Gastroesophageal sphincter (tissue), 4 donors: Measurements from ENCODE around the gene HSPBAP1. TPM values are rescaled to one million over a fixed set of nuclear protein-coding genes. Genes with fewer than 3 reads are reported as not detected.

Experiments used
- ATAC-seq: fragments of 150-250 bp; one replicate; pipeline ENCODE4 v1.9.1; 2016; ENCODE audit warnings: mild to moderate bottlenecking, moderate library complexity
- H3K27ac ChIP-seq, 4 donors: fragments of 200-600 bp; sonication (generic) in 3 of 4; 1 replicate in 3 of 4; 2 replicates in 1 of 4; pipeline ENCODE4 v1.5.1; 2016 to 2019
- H3K27me3 ChIP-seq: fragments of 200-600 bp; sonication (generic); one replicate; pipeline ENCODE4 v1.5.1; 2019
- H3K36me3 ChIP-seq, 2 donors: fragments of 200-600 bp; sonication (generic); one replicate each; pipeline ENCODE4 v1.5.1; 2019; ENCODE audit warnings: control low read depth in 1 of 2
- H3K4me1 ChIP-seq, 3 donors: fragments of 200-600 bp; sonication (generic); 1 replicate in 2 of 3; 2 replicates in 1 of 3; pipeline ENCODE4 v1.5.1; 2016 to 2019; ENCODE audit warnings: control low read depth in 2 of 3
- H3K4me3 ChIP-seq, 2 donors: fragments of 200-600 bp; sonication (generic); one replicate each; pipeline ENCODE4 v1.5.1; 2019; ENCODE audit warnings: mild to moderate bottlenecking in 1 of 2, moderate library complexity in 1 of 2
- H3K9me3 ChIP-seq, 3 donors: fragments of 200-600 bp; sonication (generic); one replicate each; pipeline ENCODE4 v1.5.1; 2017 to 2019; ENCODE audit warnings: control low read depth in 2 of 3
- CTCF ChIP-seq, 4 experiments: fragments of 200-600 bp in 2 of 4; fragments of 450-650 bp in 2 of 4; sonication (generic) in 1 of 4; IDR thresholded peaks; one replicate each; pipeline ENCODE4 v1.5.1; 2017 to 2019; ENCODE audit warnings: antibody characterized with exemption in 4 of 4, mild to moderate bottlenecking in 2 of 4, moderate library complexity in 2 of 4
- EP300 ChIP-seq: sonication (generic); formaldehyde crosslinking; IDR thresholded peaks from one replicate; pipeline ENCODE4 v1.6.1; 2017; ENCODE audit warnings: antibody characterized with exemption, mild to moderate bottlenecking
- POLR2A ChIP-seq, 2 donors: fragments of 450-650 bp; IDR thresholded peaks; one replicate each; pipeline ENCODE4 v1.6.1; 2017; ENCODE audit warnings: antibody characterized with exemption in 2 of 2, mild to moderate bottlenecking in 2 of 2, moderate library complexity in 1 of 2
- POLR2AphosphoS5 ChIP-seq: sonication (generic); formaldehyde crosslinking; IDR thresholded peaks from one replicate; pipeline ENCODE4 v1.6.1; 2017; ENCODE audit warnings: antibody characterized with exemption
- WGBS, 2 donors: methylation state at CpG; one replicate each; pipeline ENCODE4 v1.1.5; 2018; ENCODE audit warnings: low coverage in 1 of 2; 5-methylcytosine and 5-hydroxymethylcytosine counted together
- total RNA-seq, 4 donors: library from RNA; depleted of rRNA; stranded (reverse); fragments of >200 nt; gene quantifications; one replicate each; pipeline ENCODE4 v1.1.0, GENCODE V29; 2016

The HSPBAP1 gene
- total RNA-seq, 4 donors from 2014 or later = 7.0 to 18.5 (median 9.6) TPM

GRCh38 chr3:122700193-122700592 lies 93.4 kb downstream of the HSPBAP1 start:
- Histone ChIP-seq H3K4me3 (no peak overlapping the region), H3K27ac (no peak overlapping the region), H3K9me3 (no peaks in the 10 kb centered on the region), H3K4me1 (no peaks in the 10 kb centered on the region), H3K27me3 (no peaks in the 10 kb centered on the region), H3K36me3 (peaks cover 3 to 98% of the 10 kb centered on the region in 2 donors)
- WGBS, 2 donors = 82% methylated on average over 2 of the region's 2 CpGs; no CpG with 5 or more reads in 1 of the 2 donors
- no peak for ATAC-seq
- TF ChIP-seq POLR2AphosphoS5 = no peak
- no peak for TF ChIP-seq EP300
- no peak for TF ChIP-seq CTCF (IDR thresholded peaks at IDR 0.05)
- no peak for TF ChIP-seq POLR2A (IDR thresholded peaks at IDR 0.05)

GRCh38 chr3:122697952-122698620 lies 95.5 kb downstream of the HSPBAP1 start:
- Histone ChIP-seq H3K27ac (no peak overlapping the region), H3K4me1 (no peaks in the 10 kb centered on the region), H3K36me3 (peaks cover 3 to 98% of the 10 kb centered on the region in 2 donors), H3K9me3 (no peaks in the 10 kb centered on the region), H3K4me3 (no peak overlapping the region), H3K27me3 (no peaks in the 10 kb centered on the region)
- no peak for ATAC-seq
- WGBS, 2 donors = 63 to 68% methylated on average over 1 to 2 of the region's 2 CpGs
- no peak for TF ChIP-seq POLR2A (IDR thresholded peaks at IDR 0.05)
- no peak for TF ChIP-seq EP300
- TF ChIP-seq CTCF (IDR thresholded peaks at IDR 0.05) = no peak
- no peak for TF ChIP-seq POLR2AphosphoS5

GRCh38 chr3:122695927-122696561 lies 97.6 kb downstream of the HSPBAP1 start:
- TF ChIP-seq CTCF (IDR thresholded peaks at IDR 0.05) = no peak
- Histone ChIP-seq H3K36me3 (peaks cover 3 to 92% of the 10 kb centered on the region in 2 donors), H3K27me3 (no peaks in the 10 kb centered on the region), H3K9me3 (no peaks in the 10 kb centered on the region), H3K27ac (no peak overlapping the region), H3K4me1 (no peaks in the 10 kb centered on the region), H3K4me3 (no peak overlapping the region)
- no peak for ATAC-seq

GRCh38 chr3:122694966-122695365 lies 98.7 kb downstream of the HSPBAP1 start:
- no peak for ATAC-seq
- TF ChIP-seq CTCF (IDR thresholded peaks at IDR 0.05) (no peak), EP300 (no peak), POLR2AphosphoS5 (no peak), POLR2A (IDR thresholded peaks at IDR 0.05) (no peak)
- no peak overlapping the region for H3K27ac ChIP-seq
- H3K27me3 ChIP-seq = no peaks in the 10 kb centered on the region
- H3K4me1 ChIP-seq = no peaks in the 10 kb centered on the region
- H3K4me3 ChIP-seq = no peak overlapping the region
- 82 to 83% methylated on average over 7 of the region's 7 CpGs for WGBS, 2 donors
- peaks cover under 1 to 81% of the 10 kb centered on the region in 2 donors for H3K36me3 ChIP-seq
- no peaks in the 10 kb centered on the region for H3K9me3 ChIP-seq

GRCh38 chr3:122692674-122693073 lies 101.0 kb downstream of the HSPBAP1 start:
- no peaks in the 10 kb centered on the region for H3K4me1 ChIP-seq
- no peaks in the 10 kb centered on the region for H3K27me3 ChIP-seq
- WGBS, 2 donors = 64 to 78% methylated on average over 3 of the region's 3 CpGs
- peaks cover 0 to 58% of the 10 kb centered on the region in 2 donors for H3K36me3 ChIP-seq
- no peaks in the 10 kb centered on the region for H3K9me3 ChIP-seq
- no peak overlapping the region for H3K27ac ChIP-seq
- no peak for ATAC-seq
- H3K4me3 ChIP-seq = no peak overlapping the region
- TF ChIP-seq EP300 (no peak), CTCF (IDR thresholded peaks at IDR 0.05) (no peak), POLR2AphosphoS5 (no peak), POLR2A (IDR thresholded peaks at IDR 0.05) (no peak)
